Epithelial cell of esophagus (primary cell): ENCODE data around the gene APOBEC3G.
A peak's percentile ranks its signal among the peaks of the same experiment; 100 is the strongest.
"Not testable (repeated sequence)": the region's sequence is repeated elsewhere in the genome, so short reads cannot be mapped to it uniquely, and the experiment has no call there.

Experiments used
- DNase-seq: peaks from one replicate; pipeline ENCODE4 v3.0.0; 2010; ENCODE audit warnings: low read depth
- H3K4me3 ChIP-seq: 2 replicates; pipeline ENCODE4 v1.5.1; 2011; ENCODE audit warnings: mild to moderate bottlenecking, low read length, control low read depth
- TF ChIP-seq, protein P1 (sequence below): IDR thresholded peaks from 2 replicates; pipeline ENCODE4 v1.5.1; 2011; ENCODE audit warnings: low read depth, mild to moderate bottlenecking, low read length, control low read depth, inconsistent platforms; ENCODE audit not compliant: insufficient read depth; ENCODE audit errors: missing control alignments

The APOBEC3G gene

DNA sequence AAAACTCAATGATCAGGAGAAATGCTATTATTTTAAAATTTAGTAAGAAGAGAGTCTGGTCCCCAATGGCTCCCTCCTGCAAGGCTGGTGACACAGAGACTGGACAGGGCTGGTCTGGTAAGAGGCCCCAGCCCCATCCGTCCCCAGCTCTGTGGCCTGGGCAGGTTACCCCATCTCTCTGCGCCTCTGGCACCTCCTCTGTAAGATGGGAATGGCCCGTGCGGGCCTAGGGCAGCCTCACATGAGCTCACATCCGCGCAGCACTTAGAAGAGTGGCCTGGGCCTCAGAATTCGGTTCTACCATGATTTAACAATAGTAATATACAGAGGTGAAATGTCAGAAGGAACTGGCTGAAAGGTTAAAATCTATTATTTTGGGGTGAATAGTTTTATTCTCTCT, 35.2 kb upstream of the APOBEC3G start:
- TF ChIP-seq, protein P1, sequence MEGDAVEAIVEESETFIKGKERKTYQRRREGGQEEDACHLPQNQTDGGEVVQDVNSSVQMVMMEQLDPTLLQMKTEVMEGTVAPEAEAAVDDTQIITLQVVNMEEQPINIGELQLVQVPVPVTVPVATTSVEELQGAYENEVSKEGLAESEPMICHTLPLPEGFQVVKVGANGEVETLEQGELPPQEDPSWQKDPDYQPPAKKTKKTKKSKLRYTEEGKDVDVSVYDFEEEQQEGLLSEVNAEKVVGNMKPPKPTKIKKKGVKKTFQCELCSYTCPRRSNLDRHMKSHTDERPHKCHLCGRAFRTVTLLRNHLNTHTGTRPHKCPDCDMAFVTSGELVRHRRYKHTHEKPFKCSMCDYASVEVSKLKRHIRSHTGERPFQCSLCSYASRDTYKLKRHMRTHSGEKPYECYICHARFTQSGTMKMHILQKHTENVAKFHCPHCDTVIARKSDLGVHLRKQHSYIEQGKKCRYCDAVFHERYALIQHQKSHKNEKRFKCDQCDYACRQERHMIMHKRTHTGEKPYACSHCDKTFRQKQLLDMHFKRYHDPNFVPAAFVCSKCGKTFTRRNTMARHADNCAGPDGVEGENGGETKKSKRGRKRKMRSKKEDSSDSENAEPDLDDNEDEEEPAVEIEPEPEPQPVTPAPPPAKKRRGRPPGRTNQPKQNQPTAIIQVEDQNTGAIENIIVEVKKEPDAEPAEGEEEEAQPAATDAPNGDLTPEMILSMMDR = no peak
- no peak for DNase-seq
- no peak overlapping the region for H3K4me3 ChIP-seq

DNA sequence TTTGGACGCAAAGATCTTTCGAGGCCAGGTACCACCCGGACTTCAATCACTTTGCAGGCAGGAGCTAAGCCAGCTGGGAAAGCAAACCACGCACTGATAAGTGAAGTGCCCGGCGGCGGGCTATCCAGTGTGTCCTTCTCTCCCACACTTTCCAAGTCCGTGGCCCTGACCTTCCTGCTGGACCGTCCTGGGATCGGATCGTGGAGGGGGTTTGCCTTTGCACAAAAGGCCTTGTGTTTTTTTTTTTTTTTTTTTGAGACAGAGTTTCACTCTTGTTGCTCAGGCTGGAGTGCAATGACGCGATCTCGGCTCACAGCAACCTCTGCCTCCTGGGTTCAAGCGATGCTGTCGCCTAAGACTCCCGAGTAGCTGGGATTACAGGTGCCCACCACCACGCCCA, 34.0 kb upstream of the APOBEC3G start:
- not testable (repeated sequence) for DNase-seq, H3K4me3 ChIP-seq

DNA sequence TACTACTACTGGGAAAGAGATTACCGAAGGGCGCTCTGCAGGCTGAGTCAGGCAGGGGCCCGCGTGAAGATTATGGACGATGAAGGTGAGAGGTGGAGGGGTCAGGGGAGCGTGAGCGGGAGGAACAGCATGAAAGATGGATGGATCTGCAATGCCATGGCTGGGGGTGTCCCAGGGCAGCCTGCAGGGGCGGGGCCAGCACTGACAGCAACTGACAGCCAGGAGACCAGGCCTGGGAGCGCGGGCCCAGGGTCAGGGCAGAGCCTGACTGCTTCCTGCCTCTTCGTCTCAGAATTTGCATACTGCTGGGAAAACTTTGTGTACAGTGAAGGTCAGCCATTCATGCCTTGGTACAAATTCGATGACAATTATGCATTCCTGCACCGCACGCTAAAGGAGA, 31.9 kb upstream of the APOBEC3G start:
- not testable (repeated sequence) for DNase-seq

DNA sequence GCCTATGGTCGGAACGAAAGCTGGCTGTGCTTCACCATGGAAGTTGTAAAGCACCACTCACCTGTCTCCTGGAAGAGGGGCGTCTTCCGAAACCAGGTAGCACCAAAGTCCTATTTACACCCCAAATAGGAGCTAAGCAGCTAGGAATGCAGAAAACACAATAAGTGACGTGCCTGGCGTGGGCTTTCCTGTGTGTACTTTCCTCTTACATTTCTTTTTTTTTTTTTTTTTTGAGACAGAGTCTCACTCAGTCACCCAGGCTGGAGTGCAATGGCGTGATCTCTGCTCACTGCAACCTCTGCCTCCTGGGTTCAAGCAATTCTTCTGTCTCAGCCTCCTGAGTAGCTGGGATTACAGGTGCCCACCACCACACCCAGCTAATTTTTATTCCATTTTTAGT, 27.6 kb upstream of the APOBEC3G start:
- not testable (repeated sequence) for DNase-seq, H3K4me3 ChIP-seq

More for the DNA sequence above, 31.9 kb upstream of the APOBEC3G start:
- H3K4me3 ChIP-seq = not testable (repeated sequence)

DNA sequence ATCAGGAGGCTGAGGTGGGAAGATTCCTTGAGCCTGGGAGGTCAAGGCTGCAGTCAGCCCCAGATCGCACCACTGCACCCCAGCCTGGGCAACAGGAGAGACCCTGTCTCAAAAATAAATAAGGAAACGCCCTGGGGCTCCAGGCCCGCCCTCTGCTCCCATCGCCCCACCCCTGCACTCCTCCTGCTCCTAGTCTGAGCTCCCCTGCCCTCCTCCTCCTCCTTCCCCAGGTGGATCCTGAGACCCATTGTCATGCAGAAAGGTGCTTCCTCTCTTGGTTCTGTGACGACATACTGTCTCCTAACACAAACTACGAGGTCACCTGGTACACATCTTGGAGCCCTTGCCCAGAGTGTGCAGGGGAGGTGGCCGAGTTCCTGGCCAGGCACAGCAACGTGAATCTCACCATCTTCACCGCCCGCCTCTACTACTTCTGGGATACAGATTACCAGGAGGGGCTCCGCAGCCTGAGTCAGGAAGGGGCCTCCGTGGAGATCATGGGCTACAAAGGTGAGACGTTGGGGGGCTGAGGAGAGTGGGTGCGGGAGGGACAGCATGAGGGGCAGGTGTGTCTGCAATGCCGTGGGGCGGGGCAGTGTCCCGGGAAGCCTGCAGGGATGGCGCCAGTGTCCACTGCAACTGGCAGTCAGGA, 25.1 kb upstream of the APOBEC3G start:
- DNase-seq, H3K4me3 ChIP-seq: not testable (repeated sequence)

DNA sequence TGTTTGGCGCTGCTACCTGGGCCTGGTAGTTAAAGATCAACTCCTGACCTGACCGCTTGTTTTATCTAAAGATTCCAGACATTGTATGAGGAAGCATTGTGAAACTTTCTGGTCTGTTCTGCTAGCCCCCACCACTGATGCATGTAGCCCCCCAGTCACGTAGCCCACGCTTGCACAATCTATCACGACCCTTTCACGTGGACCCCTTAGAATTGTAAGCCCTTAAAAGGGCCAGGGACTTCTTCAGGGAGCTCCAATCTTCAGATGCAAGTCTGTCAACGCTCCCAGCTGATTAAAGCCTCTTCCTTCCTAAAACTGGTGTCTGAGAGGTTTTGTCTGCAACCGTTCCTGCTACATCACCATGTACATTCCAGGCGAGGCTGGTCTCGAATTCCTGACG, 21.4 kb upstream of the APOBEC3G start:
- H3K4me3 ChIP-seq = no peak overlapping the region
- TF ChIP-seq, protein P1 = no peak
- no peak for DNase-seq

DNA sequence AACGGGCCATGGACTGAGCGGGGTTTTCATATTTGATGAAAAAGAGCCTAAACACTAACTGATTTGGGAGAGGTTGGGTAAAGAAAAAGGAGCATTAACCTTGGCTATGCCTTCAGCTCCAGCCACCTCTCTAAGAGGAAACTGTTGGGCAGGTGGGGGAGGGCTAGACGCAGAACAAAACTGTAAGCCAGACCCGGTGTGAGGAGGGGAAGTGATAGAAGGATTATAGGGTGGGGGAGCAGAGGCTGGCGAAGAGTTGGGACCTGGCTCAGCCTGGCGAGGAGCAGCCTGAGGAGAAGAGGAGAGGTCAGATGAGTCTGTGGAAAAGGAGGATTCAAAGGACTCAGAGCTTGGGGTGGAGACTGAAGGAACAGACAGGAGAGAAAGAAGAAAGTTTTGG, 15.8 kb upstream of the APOBEC3G start:
- not testable (repeated sequence) for DNase-seq, H3K4me3 ChIP-seq

DNA sequence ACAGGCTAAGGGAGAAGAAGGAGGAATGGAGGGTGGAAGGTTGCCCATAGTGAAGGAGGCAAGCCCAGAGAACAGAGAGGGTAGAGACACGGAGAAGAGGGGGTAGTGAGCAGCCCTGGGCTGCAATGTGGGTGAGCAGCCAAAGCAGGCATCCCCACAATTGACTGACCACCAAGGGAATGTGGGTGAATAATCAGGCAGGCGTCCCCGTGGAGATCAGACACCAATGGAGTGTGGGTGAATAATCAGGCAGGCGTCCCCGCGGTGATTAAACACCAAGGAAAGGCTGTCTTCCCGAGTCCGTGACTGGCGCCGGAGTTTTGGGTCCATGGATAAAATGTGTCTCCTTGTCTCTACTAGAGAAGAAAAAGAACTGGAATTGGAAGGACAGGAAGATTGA, 15.1 kb upstream of the APOBEC3G start:
- DNase-seq, H3K4me3 ChIP-seq: not testable (repeated sequence)

DNA sequence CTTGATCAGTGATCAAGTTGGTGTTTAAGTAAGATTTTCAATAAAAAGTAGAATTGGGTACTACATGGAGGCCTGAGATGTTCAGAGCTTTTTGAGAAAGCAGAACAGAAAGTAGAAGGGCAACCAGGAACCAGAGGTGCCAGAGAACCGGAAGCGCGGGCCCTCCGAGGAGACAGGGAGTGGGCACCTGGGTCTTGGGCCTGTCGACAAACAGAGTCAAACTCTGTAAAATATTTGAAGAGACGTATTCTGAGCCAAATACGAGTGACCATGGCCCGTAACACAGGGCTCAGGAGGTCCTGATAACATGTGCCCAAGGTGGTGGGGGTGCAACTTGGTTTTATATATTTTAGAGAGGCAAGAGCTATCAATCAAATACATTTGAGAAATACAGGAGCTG, 13.2 kb upstream of the APOBEC3G start:
- H3K4me3 ChIP-seq, DNase-seq: not testable (repeated sequence)

DNA sequence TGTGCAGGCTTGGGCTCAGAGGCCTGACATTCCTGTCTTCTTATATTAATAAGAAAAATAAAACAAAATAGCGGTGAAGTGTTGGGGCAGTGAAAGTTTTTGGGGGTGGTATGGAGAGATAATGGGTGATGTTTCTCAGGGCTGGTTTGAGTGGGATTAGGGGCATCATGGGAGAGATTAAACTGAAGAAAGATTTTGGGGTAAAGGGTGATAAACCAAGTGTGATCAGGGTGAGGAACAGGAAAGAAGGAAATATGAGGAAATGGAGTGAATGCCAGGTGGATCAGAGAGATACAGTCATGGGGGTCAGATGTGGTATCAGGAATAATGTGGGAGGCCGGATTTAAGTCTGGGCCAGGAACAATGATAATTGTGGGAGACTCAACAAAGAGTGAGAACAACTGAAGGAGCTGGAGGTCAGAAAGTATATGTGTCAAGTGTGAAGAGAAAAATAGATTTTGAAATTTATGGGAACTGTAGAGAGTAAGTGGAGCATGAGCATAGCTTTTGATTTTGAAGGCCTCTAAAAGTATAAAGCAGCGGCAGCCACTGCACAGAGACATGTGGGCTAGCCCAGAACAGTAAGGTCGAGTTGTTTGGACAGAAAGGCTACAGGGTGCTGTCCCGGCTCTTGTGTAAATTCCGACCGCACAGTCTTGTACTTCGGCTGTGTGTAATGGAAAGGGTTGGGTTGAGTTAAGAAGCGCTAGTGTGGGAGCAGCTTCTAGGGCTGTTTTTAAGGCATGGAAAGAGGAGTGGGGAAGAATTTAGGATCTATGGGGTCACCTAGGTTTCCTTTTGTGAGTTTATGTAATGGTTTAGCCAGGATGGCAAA, 10.4 kb upstream of the APOBEC3G start:
- not testable (repeated sequence) for H3K4me3 ChIP-seq
- DNase-seq = peak; percentile 11

DNA sequence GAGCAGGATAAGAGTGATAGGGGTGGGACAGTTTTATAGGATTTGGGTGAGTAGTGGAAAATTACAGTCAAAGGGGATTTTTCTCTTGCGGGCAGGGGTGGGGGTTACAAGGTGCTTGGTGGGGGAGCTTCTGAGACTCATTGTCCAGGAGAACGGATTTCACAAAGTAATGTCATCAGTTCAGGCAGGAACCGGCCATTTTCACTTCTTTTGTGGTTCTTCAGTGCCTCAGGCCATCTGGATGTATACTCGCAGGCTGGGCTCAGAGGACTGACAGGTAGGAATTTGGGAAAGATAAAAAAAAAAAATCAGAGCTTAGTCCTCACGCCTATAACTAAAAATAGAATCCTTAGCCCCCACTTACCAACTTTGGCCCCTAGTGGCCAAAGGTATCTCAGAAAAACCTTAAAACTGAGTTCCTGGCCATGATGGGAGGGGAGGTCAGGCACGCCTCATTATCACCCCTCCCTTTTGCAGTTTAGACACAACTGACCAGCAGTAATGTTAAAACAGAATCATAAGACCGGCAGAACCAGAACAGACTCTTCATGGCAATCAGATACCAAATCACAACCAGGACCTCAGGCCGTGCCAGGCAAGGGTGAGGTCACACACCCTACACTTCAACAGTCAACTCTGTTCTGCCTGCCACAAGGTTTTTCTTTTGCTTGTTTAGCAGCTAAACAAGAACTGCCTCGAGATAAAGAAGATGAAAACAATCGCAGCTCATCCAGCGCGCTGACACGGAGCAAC, 8.9 kb upstream of the APOBEC3G start:
- no peak for DNase-seq
- no peak overlapping the region for H3K4me3 ChIP-seq
- TF ChIP-seq, protein P1 = no peak
